PC-9 (cell line): Measurements from ENCODE around the gene TAF9B. TPM values are rescaled to one million over a fixed set of nuclear protein-coding genes. Genes with fewer than 3 reads are reported as not detected.

ENCODE experiments used
- BruUV-seq: library from RNA; stranded (reverse); fragments of 400-500 nt; replicated peaks from 2 replicates; lab custom pipeline; 2021; lab: Mats Ljungman, UMichigan
- CTCF ChIA-PET: fragments of 300-600 bp; sonication (Branson Sonifier 250); formaldehyde crosslinking; loops from one replicate; lab custom pipeline; 2022; ENCODE audit warnings: antibody characterized with exemption; lab: Charles Lee
- POLR2A ChIA-PET: fragments of 300-600 bp; sonication (Branson Sonifier 250); formaldehyde crosslinking; loops from one replicate; lab custom pipeline; 2022; ENCODE audit warnings: antibody characterized with exemption; ENCODE audit not compliant: unreplicated experiment; lab: Charles Lee
- DNase-seq, 2 experiments: peaks; one replicate each; pipeline versions ENCODE4 v3.0.0 to v3.0.0-alpha.2; 2015 to 2022; ENCODE audit warnings: mixed read lengths in 1 of 2
- H2AFZ ChIP-seq: fragments of 200-600 bp; sonication (generic); 2 replicates; pipeline ENCODE4 v1.8.1; 2017; ENCODE audit warnings: antibody characterized with exemption
- H3F3A ChIP-seq: fragments of 200-600 bp; sonication (generic); 2 replicates; pipeline ENCODE4 v1.8.1; 2017; ENCODE audit warnings: antibody characterized with exemption, mild to moderate bottlenecking, low read depth; ENCODE audit not compliant: insufficient read depth
- H3K27ac ChIP-seq: fragments of 200-600 bp; sonication (generic); 2 replicates; pipeline ENCODE4 v1.6.1; 2016; ENCODE audit warnings: mixed run types
- H3K27me3 ChIP-seq: fragments of 200-600 bp; sonication (generic); 2 replicates; pipeline ENCODE4 v1.6.1; 2016; ENCODE audit warnings: low read depth, mixed run types; ENCODE audit not compliant: insufficient read depth
- H3K36me3 ChIP-seq: fragments of 200-600 bp; sonication (generic); 2 replicates; pipeline ENCODE4 v1.6.1; 2016; ENCODE audit warnings: low read depth, mixed run types
- H3K4me1 ChIP-seq: fragments of 200-600 bp; sonication (generic); replicated peaks from 2 replicates; pipeline ENCODE4 v1.6.1; 2016; ENCODE audit warnings: mixed run types; ENCODE audit not compliant: insufficient read depth
- H3K4me2 ChIP-seq: fragments of 200-600 bp; sonication (generic); 2 replicates; pipeline ENCODE4 v1.6.1; 2017; ENCODE audit warnings: mixed run types
- H3K4me3 ChIP-seq: fragments of 200-600 bp; sonication (generic); 2 replicates; pipeline ENCODE4 v1.6.1; 2016; ENCODE audit warnings: mixed run types
- H3K79me2 ChIP-seq: fragments of 200-600 bp; sonication (generic); 2 replicates; pipeline ENCODE4 v1.6.1; 2017; ENCODE audit warnings: low read depth, mixed run types
- H3K9me2 ChIP-seq: fragments of 200-600 bp; sonication (generic); 2 replicates; pipeline ENCODE4 v1.8.1; 2017; ENCODE audit warnings: mild to moderate bottlenecking; ENCODE audit not compliant: insufficient read depth
- H3K9me3 ChIP-seq: fragments of 200-600 bp; sonication (generic); 2 replicates; pipeline ENCODE4 v1.8.1; 2016; ENCODE audit warnings: low read depth; ENCODE audit not compliant: insufficient read depth
- H4K20me1 ChIP-seq: fragments of 200-600 bp; sonication (generic); 2 replicates; pipeline ENCODE4 v1.8.1; 2017; ENCODE audit not compliant: insufficient read depth
- CTCF ChIP-seq: fragments of 200-600 bp; sonication (generic); conservative IDR thresholded peaks from 2 replicates; pipeline ENCODE4 v1.6.1; 2017; ENCODE audit warnings: mixed run types, antibody characterized with exemption, mild to moderate bottlenecking, moderate library complexity
- EZH2 ChIP-seq: fragments of 200-600 bp; sonication (generic); IDR thresholded peaks from 2 replicates; pipeline ENCODE4 v1.8.0; 2017; ENCODE audit warnings: antibody characterized with exemption, low read depth
- intact Hi-C: fragments of 100-400 bp; cut with micrococcal nuclease; formaldehyde crosslinking; loops from one replicate; pipeline ENCODE4 v1.10.0; 2022; ENCODE audit not compliant: unreplicated experiment
- total RNA-seq: library from RNA; stranded (reverse); gene quantifications from 2 replicates; pipeline ENCODE4 v1.2.3, GENCODE V29; 2021

The TAF9B gene
- total RNA-seq, 1 experiment from 2014 or later = 11.4 TPM

DNA sequence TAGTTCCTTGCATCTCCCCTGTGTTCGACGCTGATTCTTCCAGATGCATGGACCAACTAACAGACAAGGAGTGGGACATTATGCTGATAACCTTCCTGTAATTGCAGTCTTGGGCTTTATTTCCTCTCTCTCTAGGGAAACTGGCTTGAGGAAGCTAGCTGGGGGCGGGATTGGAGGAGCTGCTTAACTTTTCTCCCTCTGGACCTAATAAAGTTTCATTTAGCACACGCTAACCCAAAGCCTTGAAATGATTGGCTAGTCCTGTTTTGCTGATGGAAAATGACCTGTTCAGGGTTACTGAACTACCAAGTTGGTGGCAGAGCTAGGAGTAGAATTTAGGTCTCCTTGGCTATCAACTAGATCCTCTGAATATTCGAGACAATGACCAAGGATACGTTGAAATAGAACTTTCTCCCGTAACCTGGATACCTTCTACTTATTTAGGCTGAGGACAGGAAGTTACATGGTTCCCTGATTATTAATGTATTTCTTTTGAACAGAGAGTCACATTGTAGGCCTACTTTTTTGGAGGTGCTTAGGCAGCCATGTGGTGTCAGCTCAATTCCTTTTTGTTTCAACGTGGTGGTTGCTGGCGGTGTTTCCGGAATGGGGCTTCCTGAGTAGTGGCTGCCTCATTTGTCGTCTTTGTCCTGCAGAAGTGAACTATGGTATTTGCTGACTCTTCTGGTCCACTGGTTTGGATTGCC, 33.4 kb downstream of the TAF9B start:
- CTCF ChIA-PET = no interaction called here
- H3K4me1 ChIP-seq = peaks cover 43% of the 10 kb centered on the region

GRCh38 chrX:78104447-78105176, 34.8 kb downstream of the TAF9B start:
- H3K36me3 ChIP-seq = peaks cover 28% of the 10 kb centered on the region; the same call in 1 of the 2 replicates
- peak overlapping the region; percentile 83 for H3K27ac ChIP-seq
- H3K4me1 ChIP-seq = peaks cover 43% of the 10 kb centered on the region
- peaks cover 47% of the 10 kb centered on the region for H4K20me1 ChIP-seq
- CTCF ChIA-PET = interaction anchor here (0.5 kb wide), 1 partner anchor 212 kb away, joined by 4 read pairs; no protein-coding TSS in a partner anchor
- no peaks in the 10 kb centered on the region for H3K9me2 ChIP-seq
- peak overlapping the region; percentile 75 for H3K4me3 ChIP-seq
- no peaks in the 10 kb centered on the region for H3K27me3 ChIP-seq
- TSS peak; percentile 55 for BruUV-seq
- H3K9me3 ChIP-seq = no peaks in the 10 kb centered on the region
- 0 out of 2 replicates have a peak, but pooled peaks cover 3% of the 10 kb centered on the region for H3F3A ChIP-seq
- H3K4me2 ChIP-seq = peak overlapping the region; percentile 98
- H3K79me2 ChIP-seq = peaks cover 55% of the 10 kb centered on the region
- TF ChIP-seq CTCF (no peak), EZH2 (no peak)
- POLR2A ChIA-PET = interaction anchor here (0.5 kb wide), 1 partner anchor 39 kb away, joined by 5 read pairs; no protein-coding TSS in a partner anchor
- peak; percentile 45 to 71 for DNase-seq
- intact Hi-C loops = loop anchor here (5.0 kb wide), 2 partner anchors 82 to 192 kb away; partner anchors contain the start of gene ATP7A
- peak overlapping the region; percentile 91 for H2AFZ ChIP-seq

More for the DNA sequence above, 33.4 kb downstream of the TAF9B start:
- Histone ChIP-seq H3K27ac (no peak overlapping the region), H3K9me2 (no peaks in the 10 kb centered on the region), H3K36me3 (peaks cover 28% of the 10 kb centered on the region; the same call in 1 of the 2 replicates), H3K79me2 (peaks cover 68% of the 10 kb centered on the region), H3F3A (0 out of 2 replicates have a peak, but pooled peaks cover 3% of the 10 kb centered on the region), H3K9me3 (no peaks in the 10 kb centered on the region), H3K4me2 (peak overlapping the region; percentile 98), H2AFZ (no peak overlapping the region), H3K27me3 (no peaks in the 10 kb centered on the region), H3K4me3 (peak overlapping the region; percentile 75), H4K20me1 (peaks cover 59% of the 10 kb centered on the region)
- no TSS peak for BruUV-seq
- POLR2A ChIA-PET = no interaction called here
- DNase-seq = no peak
- intact Hi-C loops = no loop called here
- TF ChIP-seq CTCF (no peak), EZH2 (no peak)
